Neural progenitor cell (in vitro differentiated cells): ENCODE data around the gene TAF11L11.
"Not testable (repeated sequence)": the region's sequence is repeated elsewhere in the genome, so short reads cannot be mapped to it uniquely, and the experiment has no call there.

Source experiments
- CTCF ChIP-seq: fragments of 200-600 bp; sonication (generic); IDR thresholded peaks from 2 replicates; pipeline ENCODE4 v1.5.1; 2017; ENCODE audit warnings: antibody characterized with exemption, mild to moderate bottlenecking
- EZH2 ChIP-seq: fragments of 200-600 bp; sonication (generic); IDR thresholded peaks from 2 replicates; pipeline ENCODE4 v1.6.1; 2017; ENCODE audit warnings: antibody characterized with exemption, mild to moderate bottlenecking, moderate library complexity
- EZH2phosphoT487 ChIP-seq: fragments of 200-600 bp; sonication (generic); IDR thresholded peaks from 2 replicates; pipeline ENCODE4 v1.6.1; 2017; ENCODE audit warnings: antibody characterized with exemption

GRCh38 chr5:17597728-17598127 is 6.3 kb upstream of the TAF11L11 start, which contains the start of gene TAF11L10:
- not testable (repeated sequence) for TF ChIP-seq CTCF, EZH2, EZH2phosphoT487
